Common myeloid progenitor, CD34-positive (primary cell): ENCODE data around the gene CRYZL1.

Experiments
- CTCF ChIA-PET: fragments of 350-600 bp; sonication (Branson Sonifier 250); formaldehyde crosslinking; loops from one replicate; lab custom pipeline; 2021; ENCODE audit warnings: antibody characterized with exemption; lab: Charles Lee
- POLR2A ChIA-PET: fragments of 350-600 bp; sonication (Branson Sonifier 250); formaldehyde crosslinking; loops from one replicate; lab custom pipeline; 2021; ENCODE audit warnings: antibody characterized with exemption; lab: Charles Lee
- DNase-seq, 3 donors: peaks; one replicate each; pipeline versions ENCODE4 v3.0.0 to v3.0.0-alpha.2; 2013
- H3K27ac ChIP-seq, 2 experiments: 1 replicate in 1 of 2; 2 replicates in 1 of 2; pipeline ENCODE4 v1.7.0; 2013; ENCODE audit warnings: inconsistent platforms in 2 of 2, low read length in 2 of 2, mild to moderate bottlenecking in 2 of 2, low read depth in 1 of 2, moderate library complexity in 1 of 2; ENCODE audit not compliant: severe bottlenecking in 2 of 2, insufficient read depth in 1 of 2, poor library complexity in 1 of 2
- H3K27me3 ChIP-seq, 5 experiments: replicated peaks in 2 of 5; 1 replicate in 3 of 5; 2 replicates in 2 of 5; pipeline versions ENCODE4 v1.6.1 to v1.7.0; 2013; ENCODE audit warnings: low read length in 4 of 5, mild to moderate bottlenecking in 2 of 5, moderate library complexity in 2 of 5, inconsistent platforms in 1 of 5; ENCODE audit not compliant: insufficient read depth in 5 of 5, control insufficient read depth in 4 of 5
- H3K36me3 ChIP-seq, 4 experiments: 1 replicate in 2 of 4; 2 replicates in 2 of 4; pipeline versions ENCODE4 v1.6.1 to v1.7.0; 2013; ENCODE audit warnings: low read length in 3 of 4, control low read depth in 1 of 4, mild to moderate bottlenecking in 1 of 4; ENCODE audit not compliant: control insufficient read depth in 4 of 4, insufficient read depth in 4 of 4
- H3K4me1 ChIP-seq, 4 experiments: 1 replicate in 3 of 4; 2 replicates in 1 of 4; pipeline versions ENCODE4 v1.6.1 to v1.7.1; 2013; ENCODE audit warnings: low read length in 3 of 4, mild to moderate bottlenecking in 3 of 4, control low read depth in 1 of 4, inconsistent platforms in 1 of 4, moderate library complexity in 1 of 4; ENCODE audit not compliant: control insufficient read depth in 4 of 4, insufficient read depth in 4 of 4; ENCODE audit errors: control extremely low read depth in 1 of 4
- H3K4me3 ChIP-seq, 7 experiments: 1 replicate in 4 of 7; 2 replicates in 3 of 7; pipeline versions ENCODE4 v1.5.1 to v1.7.0; 2013; ENCODE audit warnings: mild to moderate bottlenecking in 7 of 7, low read length in 6 of 7, moderate library complexity in 6 of 7, inconsistent platforms in 2 of 7, low read depth in 2 of 7, control low read depth in 1 of 7; ENCODE audit not compliant: insufficient read depth in 4 of 7, control insufficient read depth in 1 of 7; ENCODE audit errors: extremely low read depth in 1 of 7
- H3K9me3 ChIP-seq, 5 experiments: 1 replicate in 4 of 5; 2 replicates in 1 of 5; pipeline versions ENCODE4 v1.6.1 to v1.7.1; 2013; ENCODE audit warnings: low read length in 4 of 5, mild to moderate bottlenecking in 2 of 5, inconsistent platforms in 1 of 5, low read depth in 1 of 5, moderate library complexity in 1 of 5; ENCODE audit not compliant: control insufficient read depth in 4 of 5, insufficient read depth in 2 of 5; ENCODE audit errors: control extremely low read depth in 1 of 5
- WGBS: methylation state at CpG from one replicate; pipeline ENCODE4 v1.1.5; 2013; ENCODE audit not compliant: insufficient coverage; 5-methylcytosine and 5-hydroxymethylcytosine counted together

CRYZL1 gene

DNA sequence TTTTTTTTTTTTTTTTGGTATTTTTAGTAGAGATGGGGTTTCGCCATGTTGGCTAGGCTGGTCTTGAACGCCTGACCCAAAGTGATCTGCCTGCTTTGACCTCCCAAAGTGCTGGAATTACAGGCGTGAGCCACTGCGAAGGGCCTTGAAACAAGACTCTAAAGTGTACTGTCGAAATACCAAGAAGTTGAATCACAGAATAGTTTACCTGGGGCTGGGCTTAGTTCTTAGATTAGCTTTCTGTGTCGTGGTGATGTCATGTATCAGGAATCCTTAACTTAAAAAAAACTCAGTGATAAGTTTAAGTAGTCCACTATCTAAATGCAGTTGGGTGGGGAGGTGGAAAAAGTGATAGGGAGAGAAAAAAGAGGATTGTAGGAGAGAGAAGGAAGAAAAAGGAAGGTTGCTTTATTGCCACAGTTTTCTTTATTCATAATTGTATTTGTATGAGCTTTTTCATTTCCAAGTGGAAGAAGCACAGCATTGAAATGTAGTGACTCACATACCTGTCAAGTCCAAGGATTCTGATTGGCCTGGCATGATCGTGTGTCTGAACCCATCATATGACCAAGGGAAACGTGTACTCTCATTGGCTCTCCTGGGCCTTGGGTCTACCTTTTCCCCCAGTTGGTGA, 14.2 kb upstream of the CRYZL1 start:
- WGBS: 99% methylated on average over 8 of the region's 8 CpGs
- Histone ChIP-seq H3K36me3 (no peaks in the 10 kb centered on the region), H3K27me3 (no peaks in the 10 kb centered on the region), H3K27ac (no peak overlapping the region), H3K4me3 (no peak overlapping the region), H3K9me3 (peaks cover 0 to 3% (median 0%) of the 10 kb centered on the region in 5 experiments), H3K4me1 (peaks cover 0 to 13% (median 6%) of the 10 kb centered on the region in 4 experiments)
- ChIA-PET CTCF (no interaction called here), POLR2A (no interaction called here)
- DNase-seq: no peak

DNA sequence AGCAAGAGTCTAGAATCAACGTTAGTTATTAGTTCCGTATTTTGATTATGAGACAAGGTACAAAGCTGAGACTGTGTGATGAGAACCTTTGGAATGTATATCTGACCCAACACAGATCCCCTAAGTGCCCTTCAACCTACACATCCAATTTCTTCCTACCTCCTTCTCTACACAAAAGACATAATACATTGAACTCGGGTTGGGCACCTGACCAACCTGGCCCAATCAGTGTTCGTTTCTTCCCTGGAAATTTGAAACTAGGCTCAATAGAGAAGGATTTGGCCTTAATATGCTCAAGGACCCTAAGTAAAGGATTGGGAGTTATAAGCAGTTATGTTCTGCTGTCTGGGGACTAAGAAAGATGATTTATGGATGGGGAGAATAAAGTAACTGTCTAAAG, 12.9 kb upstream of the CRYZL1 start:
- ChIA-PET POLR2A (no interaction called here), CTCF (no interaction called here)
- Histone ChIP-seq H3K27ac (no peak overlapping the region), H3K4me1 (peaks cover 0 to 14% (median 6%) of the 10 kb centered on the region in 4 experiments), H3K36me3 (no peaks in the 10 kb centered on the region), H3K27me3 (no peaks in the 10 kb centered on the region), H3K9me3 (peaks cover 0 to 3% (median 0%) of the 10 kb centered on the region in 5 experiments), H3K4me3 (no peak overlapping the region)
- 100% methylated on average over 2 of the region's 4 CpGs for WGBS
- no peak for DNase-seq

DNA sequence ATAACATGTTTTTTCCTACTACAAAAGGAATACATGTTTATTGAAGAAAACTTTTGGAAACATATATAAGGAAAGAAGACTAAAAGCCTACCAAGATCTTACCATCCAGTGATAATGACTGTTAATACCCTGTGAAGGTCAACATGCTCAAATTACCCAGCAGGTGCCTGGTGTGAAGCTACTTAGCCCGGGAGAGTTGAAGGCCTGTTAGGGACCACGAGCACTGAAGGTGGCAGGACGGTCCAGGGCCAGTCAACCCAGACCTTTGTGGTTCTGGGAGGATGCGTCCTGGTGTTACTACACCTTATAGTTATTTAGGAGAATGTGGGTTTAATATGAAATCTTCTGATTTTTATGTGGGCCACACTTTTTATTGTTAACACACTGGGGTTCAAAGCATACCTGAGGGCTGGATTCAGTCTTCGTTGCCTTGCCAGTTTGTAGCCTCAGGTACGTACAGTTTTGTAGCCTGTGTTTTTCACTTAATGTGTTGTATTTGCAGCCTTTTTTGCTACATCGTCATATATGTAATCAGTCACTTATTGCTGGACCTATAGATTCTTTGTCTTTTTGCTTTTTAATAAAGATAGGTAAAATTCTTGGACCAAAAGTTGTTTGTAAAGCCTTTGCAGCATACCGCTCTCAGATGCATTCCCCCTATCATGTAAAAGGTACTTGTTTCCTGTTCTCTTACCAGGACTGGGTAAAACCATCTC, 10.6 kb upstream of the CRYZL1 start:
- ChIA-PET POLR2A (no interaction called here), CTCF (no interaction called here)
- Histone ChIP-seq H3K9me3 (peaks cover 0 to 3% (median 0%) of the 10 kb centered on the region in 5 experiments), H3K4me1 (peaks cover 0 to 10% (median 5%) of the 10 kb centered on the region in 4 experiments), H3K27me3 (no peaks in the 10 kb centered on the region), H3K36me3 (no peaks in the 10 kb centered on the region), H3K27ac (no peak overlapping the region), H3K4me3 (no peak overlapping the region)
- 100% methylated on average over 2 of the region's 8 CpGs for whole genome bisulfite sequencing
- no peak for DNase-seq

DNA sequence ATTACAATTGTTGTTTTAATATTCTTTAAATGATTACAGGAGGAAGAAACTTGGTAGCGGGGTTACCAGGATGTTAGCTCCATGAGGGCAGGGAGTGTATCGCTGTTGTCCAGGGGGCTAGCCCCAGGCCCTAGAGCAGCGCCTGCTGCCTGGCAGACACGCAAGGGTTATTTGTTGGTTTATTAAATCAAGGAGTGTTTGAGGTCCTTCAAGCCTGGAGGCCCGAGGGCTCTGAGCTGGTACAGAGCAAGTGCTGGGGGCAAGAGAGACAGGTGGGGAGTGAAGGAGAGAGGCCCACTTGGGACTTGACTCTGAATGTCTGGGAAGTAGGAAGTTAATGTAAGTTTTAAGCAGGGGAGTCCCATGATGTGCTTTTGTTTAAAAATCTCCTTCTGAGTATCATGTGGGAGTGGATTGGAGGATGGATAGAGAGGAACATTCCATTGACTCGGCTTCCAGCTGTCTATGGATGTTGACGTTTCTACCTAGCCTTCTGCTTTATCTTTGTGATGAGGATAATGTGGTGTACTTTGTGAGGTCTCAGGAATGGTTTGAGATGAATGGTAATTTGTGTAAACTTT, 9.5 kb upstream of the CRYZL1 start:
- H3K27ac ChIP-seq: no peak overlapping the region
- DNase-seq: no peak
- no peaks in the 10 kb centered on the region for H3K27me3 ChIP-seq
- peaks cover 0 to 3% (median 0%) of the 10 kb centered on the region in 5 experiments for H3K9me3 ChIP-seq
- CTCF ChIA-PET: interaction anchor here (1.2 kb wide), 1 partner anchor 717 kb away, joined by 3 read pairs; no protein-coding TSS in a partner anchor
- POLR2A ChIA-PET: no interaction called here
- H3K36me3 ChIP-seq: no peaks in the 10 kb centered on the region
- peaks cover 0 to 9% (median 3%) of the 10 kb centered on the region in 4 experiments for H3K4me1 ChIP-seq
- 96% methylated on average over 7 of the region's 7 CpGs for WGBS
- H3K4me3 ChIP-seq: no peak overlapping the region

DNA sequence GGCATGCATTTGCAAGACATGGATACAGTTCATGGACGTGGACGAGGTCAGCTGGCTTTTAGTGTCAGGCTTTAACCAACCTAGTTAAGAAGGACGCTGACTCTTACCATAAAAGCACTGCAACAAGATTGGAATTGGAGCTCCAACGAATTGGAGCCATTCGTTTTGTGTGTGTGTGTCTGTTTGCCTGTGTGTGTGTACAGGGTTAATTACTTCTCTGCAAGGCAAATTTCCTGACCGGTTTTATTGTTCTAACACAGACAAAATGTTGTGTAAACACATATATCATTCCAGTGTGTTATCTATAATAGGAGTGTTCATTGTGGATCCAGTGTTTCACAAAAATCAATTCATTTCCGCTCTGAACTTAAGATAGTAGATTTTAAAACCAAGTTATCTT, 8.7 kb upstream of the CRYZL1 start:
- Histone ChIP-seq H3K27me3 (peaks cover 0 to 6% (median 0%) of the 10 kb centered on the region in 5 experiments), H3K9me3 (peaks cover 0 to 3% (median 0%) of the 10 kb centered on the region in 5 experiments), H3K4me1 (peaks cover 0 to 6% (median 3%) of the 10 kb centered on the region in 4 experiments), H3K4me3 (no peak overlapping the region), H3K36me3 (no peaks in the 10 kb centered on the region), H3K27ac (no peak overlapping the region)
- 95% methylated on average over 3 of the region's 7 CpGs for WGBS
- DNase-seq: no peak
- ChIA-PET CTCF (interaction anchor here (1.2 to 1.7 kb wide), 2 partner anchors 11 to 717 kb away, joined by 3 to 4 read pairs; no protein-coding TSS in a partner anchor), POLR2A (no interaction called here)

DNA sequence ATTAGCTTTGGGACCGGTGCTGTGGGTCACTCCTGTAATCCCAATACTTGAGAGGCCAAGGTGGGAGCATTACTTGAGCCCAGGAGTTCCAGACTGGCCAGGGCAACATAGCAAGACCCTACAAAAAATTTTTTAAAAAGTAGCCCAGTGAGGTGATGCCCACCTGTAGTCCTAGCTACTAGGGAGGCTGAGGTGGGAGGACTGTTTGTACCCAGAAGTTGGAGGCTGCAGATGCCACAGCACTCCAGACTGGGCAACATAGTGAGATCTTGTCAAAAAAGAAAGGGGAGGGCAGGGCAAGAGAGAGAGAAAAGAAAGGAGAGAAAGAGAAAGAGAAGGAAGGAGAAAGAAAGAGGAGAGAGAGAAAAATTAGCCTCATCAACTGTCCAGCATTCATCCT, 7.0 kb upstream of the CRYZL1 start:
- H3K4me1 ChIP-seq: peaks cover 0 to 4% (median 3%) of the 10 kb centered on the region in 4 experiments
- no peaks in the 10 kb centered on the region for H3K36me3 ChIP-seq
- no peaks in the 10 kb centered on the region for H3K9me3 ChIP-seq
- H3K4me3 ChIP-seq: no peak overlapping the region
- WGBS: 100% methylated on average over 1 of the region's 1 CpG
- H3K27me3 ChIP-seq: peaks cover 0 to 21% (median 10%) of the 10 kb centered on the region in 5 experiments
- no peak for DNase-seq
- H3K27ac ChIP-seq: no peak overlapping the region
- ChIA-PET CTCF (no interaction called here), POLR2A (interaction anchor here (0.6 kb wide), 1 partner anchor 36 kb away, joined by 4 read pairs; no protein-coding TSS in a partner anchor)
